Measurements from ENCODE around the gene HOXA2. TPM values are rescaled to one million over a fixed set of nuclear protein-coding genes. Genes with fewer than 3 reads are reported as not detected.

HOXA2 gene
- total and polyA plus RNA-seq, 2 of the 13 experiments (the other 11 are each of a cell fraction or from before 2014, with no cell fraction given), result 0.22 to 0.29 TPM

- TF ChIP-seq, protein P1, sequence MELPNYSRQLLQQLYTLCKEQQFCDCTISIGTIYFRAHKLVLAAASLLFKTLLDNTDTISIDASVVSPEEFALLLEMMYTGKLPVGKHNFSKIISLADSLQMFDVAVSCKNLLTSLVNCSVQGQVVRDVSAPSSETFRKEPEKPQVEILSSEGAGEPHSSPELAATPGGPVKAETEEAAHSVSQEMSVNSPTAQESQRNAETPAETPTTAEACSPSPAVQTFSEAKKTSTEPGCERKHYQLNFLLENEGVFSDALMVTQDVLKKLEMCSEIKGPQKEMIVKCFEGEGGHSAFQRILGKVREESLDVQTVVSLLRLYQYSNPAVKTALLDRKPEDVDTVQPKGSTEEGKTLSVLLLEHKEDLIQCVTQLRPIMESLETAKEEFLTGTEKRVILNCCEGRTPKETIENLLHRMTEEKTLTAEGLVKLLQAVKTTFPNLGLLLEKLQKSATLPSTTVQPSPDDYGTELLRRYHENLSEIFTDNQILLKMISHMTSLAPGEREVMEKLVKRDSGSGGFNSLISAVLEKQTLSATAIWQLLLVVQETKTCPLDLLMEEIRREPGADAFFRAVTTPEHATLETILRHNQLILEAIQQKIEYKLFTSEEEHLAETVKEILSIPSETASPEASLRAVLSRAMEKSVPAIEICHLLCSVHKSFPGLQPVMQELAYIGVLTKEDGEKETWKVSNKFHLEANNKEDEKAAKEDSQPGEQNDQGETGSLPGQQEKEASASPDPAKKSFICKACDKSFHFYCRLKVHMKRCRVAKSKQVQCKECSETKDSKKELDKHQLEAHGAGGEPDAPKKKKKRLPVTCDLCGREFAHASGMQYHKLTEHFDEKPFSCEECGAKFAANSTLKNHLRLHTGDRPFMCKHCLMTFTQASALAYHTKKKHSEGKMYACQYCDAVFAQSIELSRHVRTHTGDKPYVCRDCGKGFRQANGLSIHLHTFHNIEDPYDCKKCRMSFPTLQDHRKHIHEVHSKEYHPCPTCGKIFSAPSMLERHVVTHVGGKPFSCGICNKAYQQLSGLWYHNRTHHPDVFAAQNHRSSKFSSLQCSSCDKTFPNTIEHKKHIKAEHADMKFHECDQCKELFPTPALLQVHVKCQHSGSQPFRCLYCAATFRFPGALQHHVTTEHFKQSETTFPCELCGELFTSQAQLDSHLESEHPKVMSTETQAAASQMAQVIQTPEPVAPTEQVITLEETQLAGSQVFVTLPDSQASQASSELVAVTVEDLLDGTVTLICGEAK (IDR thresholded peaks at IDR 0.05), result no peak
- TF ChIP-seq, protein P1 (CRISPR knock-in tag; IDR thresholded peaks at IDR 0.05), result no peak
- TF ChIP-seq MIXL1 (CRISPR knock-in tag; IDR thresholded peaks at IDR 0.05) (no peak), CREM (IDR thresholded peaks at IDR 0.05) (no peak), CREM (CRISPR knock-in tag; IDR thresholded peaks at IDR 0.05) (no peak), NBN (conservative IDR thresholded peaks at IDR 0.05) (no peak), KLF6 (CRISPR knock-in tag; IDR thresholded peaks at IDR 0.05) (no peak), HES4 (CRISPR knock-in tag; IDR thresholded peaks at IDR 0.05; ENCODE audit: borderline replicate concordance) (no peak), ZNF484 (CRISPR knock-in tag; IDR thresholded peaks at IDR 0.05; ENCODE audit: borderline replicate concordance, low read depth) (no peak), PHF8 (CRISPR knock-in tag; IDR thresholded peaks at IDR 0.05) (no peak)
These were observed 23.5 kb upstream of the HOXA2 start (continued) for GRCh38 chr7:27125986-27126394.

Data from HepG2 (cell line).